ENCODE results near the gene TP53TG3D. TPM values are rescaled to one million over a fixed set of nuclear protein-coding genes. Genes with fewer than 3 reads are reported as not detected.
"Not testable (repeated sequence)": the region's sequence is repeated elsewhere in the genome, so short reads cannot be mapped to it uniquely, and the experiment has no call there.

Gene TP53TG3D
- total RNA-seq (2021) (not detected in 3 replicates), Bru-seq, nascent RNA (not detected)
- long read RNA-seq, experiment 1: 0 reads
- long read RNA-seq, experiment 2: 0 reads
- long read RNA-seq, experiment 3: 0 reads

GRCh38 chr16:32252986-32253385, at the start of gene TP53TG3D:
Gene TP53TG3D (plus strand): TSS chr16:32253286. CDS start chr16:32253354, 68 bp downstream.
- H3K4me3 Mint-ChIP-seq; H3K36me3 Mint-ChIP-seq; H3K27me3 Mint-ChIP-seq (ENCODE audit: low read depth); POLR2A ChIA-PET; CTCF ChIA-PET; H3K4me1 Mint-ChIP-seq; H3K27ac Mint-ChIP-seq; H3K9me3 Mint-ChIP-seq; ATAC-seq; DNase-seq (ENCODE audit: low spot score): not testable (repeated sequence)

DNA sequence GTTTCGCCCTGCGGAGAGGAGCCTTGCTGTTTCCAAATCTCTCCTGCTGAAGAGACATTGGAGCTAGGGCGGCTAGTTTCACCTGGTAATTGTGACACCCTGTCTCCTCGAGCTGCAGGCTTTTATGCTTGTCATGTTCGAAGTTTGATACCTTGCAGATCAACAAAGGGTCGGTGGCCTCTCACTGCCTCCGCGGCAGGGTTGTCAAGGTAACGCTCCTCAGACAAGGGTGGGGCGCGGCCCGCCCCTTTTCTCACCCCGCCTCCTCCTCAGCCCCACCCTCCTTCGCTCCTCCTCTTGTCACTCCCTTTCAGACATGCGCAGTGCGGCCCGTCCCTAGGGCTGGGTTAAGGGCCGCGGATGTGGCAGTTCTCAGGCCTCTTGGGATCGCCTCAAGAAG, 421 bp downstream of the TP53TG3D start:
- ATAC-seq; H3K4me3 Mint-ChIP-seq; POLR2A ChIA-PET; H3K27ac Mint-ChIP-seq; H3K9me3 Mint-ChIP-seq; H3K27me3 Mint-ChIP-seq (ENCODE audit: low read depth); CTCF ChIA-PET; DNase-seq (ENCODE audit: low spot score); H3K4me1 Mint-ChIP-seq; H3K36me3 Mint-ChIP-seq: not testable (repeated sequence)

GRCh38 chr16:32261526-32261925, 8.4 kb downstream of the TP53TG3D start:
- H3K27ac Mint-ChIP-seq; ATAC-seq; H3K4me1 Mint-ChIP-seq; POLR2A ChIA-PET; H3K4me3 Mint-ChIP-seq; CTCF ChIA-PET; DNase-seq (ENCODE audit: low spot score); H3K9me3 Mint-ChIP-seq; H3K27me3 Mint-ChIP-seq (ENCODE audit: low read depth); H3K36me3 Mint-ChIP-seq: not testable (repeated sequence)

GRCh38 chr16:32263552-32263951, 10.5 kb downstream of the TP53TG3D start:
- H3K27ac Mint-ChIP-seq; H3K27me3 Mint-ChIP-seq (ENCODE audit: low read depth); H3K36me3 Mint-ChIP-seq; H3K4me3 Mint-ChIP-seq; H3K9me3 Mint-ChIP-seq; ATAC-seq; DNase-seq (ENCODE audit: low spot score); H3K4me1 Mint-ChIP-seq; CTCF ChIA-PET; POLR2A ChIA-PET: not testable (repeated sequence)

- CTCF ChIA-PET, H3K27ac Mint-ChIP-seq, POLR2A ChIA-PET: not testable (repeated sequence)
Observed at GRCh38 chr16:32281910-32282309, 28.8 kb downstream of the TP53TG3D start.

GRCh38 chr16:32283024-32283423, 29.9 kb downstream of the TP53TG3D start:
- CTCF ChIA-PET; POLR2A ChIA-PET; DNase-seq (ENCODE audit: low spot score); H3K27me3 Mint-ChIP-seq (ENCODE audit: low read depth); H3K4me3 Mint-ChIP-seq; H3K27ac Mint-ChIP-seq; H3K4me1 Mint-ChIP-seq; H3K9me3 Mint-ChIP-seq; H3K36me3 Mint-ChIP-seq; ATAC-seq: not testable (repeated sequence)

More at GRCh38 chr16:32281910-32282309, 28.8 kb downstream of the TP53TG3D start:
- H3K4me1 Mint-ChIP-seq; H3K27me3 Mint-ChIP-seq (ENCODE audit: low read depth); H3K36me3 Mint-ChIP-seq; ATAC-seq; DNase-seq (ENCODE audit: low spot score); H3K4me3 Mint-ChIP-seq; H3K9me3 Mint-ChIP-seq: not testable (repeated sequence)

- H3K27ac Mint-ChIP-seq; POLR2A ChIA-PET; ATAC-seq; H3K36me3 Mint-ChIP-seq; H3K9me3 Mint-ChIP-seq; H3K4me3 Mint-ChIP-seq; H3K27me3 Mint-ChIP-seq (ENCODE audit: low read depth); H3K4me1 Mint-ChIP-seq; DNase-seq (ENCODE audit: low spot score); CTCF ChIA-PET: not testable (repeated sequence)
Observed at GRCh38 chr16:32283917-32284495, 30.9 kb downstream of the TP53TG3D start.

DNA sequence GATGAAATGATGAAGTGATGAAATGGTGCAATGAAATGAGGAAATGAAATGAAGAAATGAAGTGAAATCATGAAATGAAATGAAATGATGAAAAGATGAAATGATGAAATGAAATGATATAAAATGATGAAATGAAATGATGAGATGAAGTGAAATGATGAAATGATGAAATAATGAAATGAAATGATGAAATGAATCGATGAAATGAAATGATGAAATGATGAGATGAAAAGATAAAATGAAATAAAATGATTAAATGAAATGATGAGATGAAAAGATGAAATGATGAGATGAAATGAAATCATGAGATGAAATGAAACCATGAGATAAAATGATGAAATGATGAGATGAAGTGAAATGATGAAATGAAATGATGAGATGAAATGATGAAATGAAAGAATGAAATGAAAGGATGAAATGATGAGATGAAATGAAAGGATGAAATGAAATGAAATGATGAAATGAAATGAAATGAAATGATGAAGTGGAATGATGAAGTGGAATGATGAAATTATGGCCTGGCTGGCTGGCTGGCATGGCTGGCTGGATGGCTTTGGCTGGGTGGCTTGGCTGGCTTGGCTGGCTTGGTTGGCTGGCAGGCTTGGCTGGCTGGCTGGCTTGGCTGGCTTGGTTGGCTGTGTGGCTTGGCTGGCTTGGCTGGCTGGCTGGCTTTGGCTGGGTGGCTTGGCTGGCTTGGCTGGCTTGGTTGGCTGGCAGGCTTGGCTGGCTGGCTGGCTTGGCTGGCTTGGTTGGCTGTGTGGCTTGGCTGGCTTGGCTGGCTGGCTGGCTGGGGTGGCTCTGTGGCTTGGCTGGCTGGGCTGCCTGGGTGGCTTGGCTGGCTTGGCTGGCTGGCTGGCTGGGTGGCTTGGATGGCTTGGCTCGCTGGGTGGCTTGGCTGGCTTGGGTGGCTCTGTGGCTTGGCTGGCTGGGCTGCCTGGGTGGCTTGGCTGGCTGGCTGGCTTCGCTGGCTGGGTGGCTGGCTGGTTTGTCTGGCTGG, 32.0 kb downstream of the TP53TG3D start:
- DNase-seq (ENCODE audit: low spot score); H3K27me3 Mint-ChIP-seq (ENCODE audit: low read depth); ATAC-seq; H3K4me1 Mint-ChIP-seq; H3K9me3 Mint-ChIP-seq; POLR2A ChIA-PET; H3K36me3 Mint-ChIP-seq; H3K27ac Mint-ChIP-seq; CTCF ChIA-PET; H3K4me3 Mint-ChIP-seq: not testable (repeated sequence)

GRCh38 chr16:32286193-32286592, 33.1 kb downstream of the TP53TG3D start:
- CTCF ChIA-PET; H3K27me3 Mint-ChIP-seq (ENCODE audit: low read depth); H3K4me1 Mint-ChIP-seq; DNase-seq (ENCODE audit: low spot score); H3K27ac Mint-ChIP-seq; POLR2A ChIA-PET; ATAC-seq; H3K4me3 Mint-ChIP-seq; H3K36me3 Mint-ChIP-seq; H3K9me3 Mint-ChIP-seq: not testable (repeated sequence)

GRCh38 chr16:32287743-32288142, 34.7 kb downstream of the TP53TG3D start:
- H3K4me3 Mint-ChIP-seq; H3K9me3 Mint-ChIP-seq; H3K36me3 Mint-ChIP-seq; H3K4me1 Mint-ChIP-seq; CTCF ChIA-PET; H3K27me3 Mint-ChIP-seq (ENCODE audit: low read depth); H3K27ac Mint-ChIP-seq; POLR2A ChIA-PET; DNase-seq (ENCODE audit: low spot score); ATAC-seq: not testable (repeated sequence)

GRCh38 chr16:32289197-32289596, 36.1 kb downstream of the TP53TG3D start:
- POLR2A ChIA-PET; H3K4me1 Mint-ChIP-seq; H3K4me3 Mint-ChIP-seq; DNase-seq (ENCODE audit: low spot score); H3K27me3 Mint-ChIP-seq (ENCODE audit: low read depth); ATAC-seq; CTCF ChIA-PET; H3K36me3 Mint-ChIP-seq; H3K27ac Mint-ChIP-seq; H3K9me3 Mint-ChIP-seq: not testable (repeated sequence)

DNA sequence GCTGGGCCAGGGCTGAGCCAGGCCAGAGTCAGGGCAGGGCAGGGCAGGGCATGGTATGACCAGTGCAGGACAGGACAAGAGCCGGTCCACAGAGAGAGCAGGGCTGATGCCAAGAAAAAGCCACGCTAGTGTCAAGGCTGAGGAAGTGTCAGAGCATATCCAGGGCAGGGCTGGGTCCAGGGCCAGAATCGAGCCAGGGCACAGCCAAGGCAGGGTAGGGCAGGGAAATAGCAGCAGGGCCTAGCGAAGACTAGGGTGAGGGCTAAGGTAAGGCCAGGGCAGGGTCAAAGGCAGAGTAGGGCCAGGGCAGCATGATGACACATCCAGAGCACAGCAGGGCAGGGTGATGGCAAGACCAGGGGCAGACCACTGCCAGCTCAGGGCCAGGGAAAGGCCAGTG, 49.7 kb downstream of the TP53TG3D start:
- CTCF ChIA-PET: not testable (repeated sequence)

More for the DNA sequence above, 49.7 kb downstream of the TP53TG3D start:
- H3K36me3 Mint-ChIP-seq; ATAC-seq; H3K4me3 Mint-ChIP-seq; DNase-seq (ENCODE audit: low spot score); POLR2A ChIA-PET; H3K4me1 Mint-ChIP-seq; H3K27ac Mint-ChIP-seq; H3K27me3 Mint-ChIP-seq (ENCODE audit: low read depth); H3K9me3 Mint-ChIP-seq: not testable (repeated sequence)

All from WTC11 (cell line).